GM12872 (cell line): ENCODE results near the gene JADE1.

Experiments
- CTCF ChIP-seq: IDR thresholded peaks from 3 replicates; pipeline ENCODE4 v1.5.1; 2011; ENCODE audit warnings: low read depth, mild to moderate bottlenecking, low read length, moderate library complexity; ENCODE audit not compliant: insufficient read depth

JADE1 gene

GRCh38 chr4:128800284-128800683 is 9.2 kb upstream of the JADE1 start:
- TF ChIP-seq CTCF, result no peak

GRCh38 chr4:128800701-128801284 is 8.7 kb upstream of the JADE1 start:
- no peak for TF ChIP-seq CTCF

GRCh38 chr4:128802680-128803628 is 6.5 kb upstream of the JADE1 start:
- no peak for TF ChIP-seq CTCF

GRCh38 chr4:128803783-128804182 is 5.7 kb upstream of the JADE1 start:
- no peak for TF ChIP-seq CTCF

GRCh38 chr4:128810331-128810870 is 901 bp downstream of the JADE1 start:
- TF ChIP-seq CTCF, result no peak

GRCh38 chr4:128810871-128811570 is 1.5 kb downstream of the JADE1 start:
- 0 out of 3 replicates have a peak, but pooled peaks have one; percentile 11 for TF ChIP-seq CTCF
